Colonic mucosa (tissue), 4 donors: Measurements from ENCODE around the gene ADARB2. TPM values are rescaled to one million over a fixed set of nuclear protein-coding genes. Genes with fewer than 3 reads are reported as not detected.

Experiments
- DNase-seq: peaks from one replicate; pipeline ENCODE4 v3.0.0-alpha.2; 2020
- H3K27ac ChIP-seq: fragments of 200-600 bp; one replicate; pipeline ENCODE4 v1.8.0; 2021
- H3K27me3 ChIP-seq: fragments of 200-600 bp; one replicate; pipeline ENCODE4 v1.8.0; 2021
- H3K36me3 ChIP-seq: fragments of 200-600 bp; one replicate; pipeline ENCODE4 v1.8.0; 2021
- H3K4me1 ChIP-seq: fragments of 200-600 bp; one replicate; pipeline ENCODE4 v1.8.0; 2021; ENCODE audit warnings: mild to moderate bottlenecking
- H3K4me3 ChIP-seq: fragments of 200-600 bp; one replicate; pipeline ENCODE4 v1.8.0; 2021
- H3K9ac ChIP-seq, 2 donors: one replicate each; pipeline ENCODE4 v1.7.0; 2013; ENCODE audit warnings: control low read depth in 2 of 2, low read depth in 2 of 2, low read length in 2 of 2
- H3K9me3 ChIP-seq: fragments of 200-600 bp; one replicate; pipeline ENCODE4 v1.8.0; 2021
- intact Hi-C: fragments of 100-400 bp; cut with DNase I; formaldehyde crosslinking; loops from one replicate; pipeline ENCODE4 v1.14.1; 2022
- total RNA-seq, 2 donors: library from RNA; stranded (reverse); fragmentation: NEBNext Ultra II Directional in 1 of 2; extraction: Animal tissue kit (Norgen Biotek cat#: 25700) in 1 of 2; gene quantifications; one replicate each; pipeline ENCODE4 v1.2.1, GENCODE V29; 2021
- TF ChIP-seq, protein P1 (sequence below): fragments of 200-600 bp; IDR thresholded peaks from one replicate; pipeline ENCODE4 v1.8.0; 2022; ENCODE audit warnings: antibody characterized with exemption, mild to moderate bottlenecking
- donor health status: healthy.
- donor health status: DM: no; HTN: no; CAD: no.
- donor health status: DM: no; HTN: no; CAD: no.

ADARB2 gene
- total RNA-seq, 2 donors from 2014 or later, result 0.19 TPM; not detected in 1

DNA sequence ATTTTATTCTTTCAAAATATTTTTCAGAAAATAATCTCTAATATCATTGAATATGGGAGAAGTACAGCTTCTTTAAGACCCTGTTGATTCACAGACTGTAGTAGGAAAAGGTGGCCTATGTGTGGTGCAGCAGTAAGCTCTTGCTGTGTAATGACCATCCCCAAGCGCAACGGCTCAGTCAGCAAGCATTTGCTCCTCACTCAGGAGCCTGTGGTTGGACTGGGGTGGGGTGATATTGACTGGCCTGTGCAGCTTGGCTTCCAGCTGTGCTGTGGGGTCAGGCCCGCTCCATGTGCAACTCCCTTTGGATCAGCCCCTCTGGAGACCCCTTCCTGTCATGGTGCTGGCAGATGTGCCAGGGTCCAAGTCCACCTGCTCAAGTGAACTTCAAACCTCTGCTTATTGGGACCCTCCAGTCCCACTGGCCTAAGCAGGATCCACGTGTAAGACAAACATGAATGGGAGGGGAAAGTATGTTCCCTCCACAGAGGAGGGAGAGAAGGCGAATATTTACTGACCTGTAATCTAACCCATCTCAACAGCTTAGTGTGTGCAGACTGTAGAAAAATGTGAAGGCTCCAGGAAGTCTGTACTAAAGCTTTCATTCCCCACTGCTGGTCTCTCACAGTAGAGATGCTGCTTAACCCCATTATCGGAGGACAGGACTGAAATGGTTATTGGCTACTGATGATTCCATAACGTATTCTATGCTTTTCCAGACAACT, 441.4 kb downstream of the ADARB2 start:
- Histone ChIP-seq H3K27me3 (no peaks in the 10 kb centered on the region), H3K9ac (no peak overlapping the region), H3K4me1 (no peaks in the 10 kb centered on the region), H3K9me3 (no peaks in the 10 kb centered on the region), H3K36me3 (no peaks in the 10 kb centered on the region), H3K4me3 (no peak overlapping the region), H3K27ac (no peak overlapping the region)
- DNase-seq, result no peak
- TF ChIP-seq, protein P1, sequence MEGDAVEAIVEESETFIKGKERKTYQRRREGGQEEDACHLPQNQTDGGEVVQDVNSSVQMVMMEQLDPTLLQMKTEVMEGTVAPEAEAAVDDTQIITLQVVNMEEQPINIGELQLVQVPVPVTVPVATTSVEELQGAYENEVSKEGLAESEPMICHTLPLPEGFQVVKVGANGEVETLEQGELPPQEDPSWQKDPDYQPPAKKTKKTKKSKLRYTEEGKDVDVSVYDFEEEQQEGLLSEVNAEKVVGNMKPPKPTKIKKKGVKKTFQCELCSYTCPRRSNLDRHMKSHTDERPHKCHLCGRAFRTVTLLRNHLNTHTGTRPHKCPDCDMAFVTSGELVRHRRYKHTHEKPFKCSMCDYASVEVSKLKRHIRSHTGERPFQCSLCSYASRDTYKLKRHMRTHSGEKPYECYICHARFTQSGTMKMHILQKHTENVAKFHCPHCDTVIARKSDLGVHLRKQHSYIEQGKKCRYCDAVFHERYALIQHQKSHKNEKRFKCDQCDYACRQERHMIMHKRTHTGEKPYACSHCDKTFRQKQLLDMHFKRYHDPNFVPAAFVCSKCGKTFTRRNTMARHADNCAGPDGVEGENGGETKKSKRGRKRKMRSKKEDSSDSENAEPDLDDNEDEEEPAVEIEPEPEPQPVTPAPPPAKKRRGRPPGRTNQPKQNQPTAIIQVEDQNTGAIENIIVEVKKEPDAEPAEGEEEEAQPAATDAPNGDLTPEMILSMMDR, result no peak
- intact Hi-C loops, result no loop called here

DNA sequence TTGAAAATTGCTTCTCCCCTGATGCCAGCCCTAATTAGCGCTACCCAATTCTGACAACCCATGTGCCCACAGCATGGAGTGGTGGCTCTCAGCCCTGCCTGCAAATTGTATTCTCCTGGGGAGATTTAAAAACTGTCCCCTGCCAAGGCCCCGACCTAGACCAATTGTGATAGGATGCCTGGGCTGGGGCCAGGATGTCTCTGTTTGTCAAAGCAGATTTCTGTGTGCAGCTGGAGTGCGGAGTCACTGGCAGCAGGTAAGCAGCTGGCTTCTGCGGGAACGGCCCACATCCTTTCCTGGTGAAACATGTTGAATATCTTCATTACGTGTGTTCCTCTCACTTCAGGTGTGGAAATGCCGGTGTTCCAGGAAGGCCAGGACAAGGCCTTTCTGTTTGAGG, 442.6 kb downstream of the ADARB2 start:
- intact Hi-C loops, result no loop called here
- Histone ChIP-seq H3K36me3 (no peaks in the 10 kb centered on the region), H3K4me1 (no peaks in the 10 kb centered on the region), H3K4me3 (no peak overlapping the region), H3K27me3 (no peaks in the 10 kb centered on the region), H3K9ac (no peak overlapping the region), H3K27ac (no peak overlapping the region), H3K9me3 (no peaks in the 10 kb centered on the region)
- TF ChIP-seq, protein P1, result no peak
- no peak for DNase-seq

DNA sequence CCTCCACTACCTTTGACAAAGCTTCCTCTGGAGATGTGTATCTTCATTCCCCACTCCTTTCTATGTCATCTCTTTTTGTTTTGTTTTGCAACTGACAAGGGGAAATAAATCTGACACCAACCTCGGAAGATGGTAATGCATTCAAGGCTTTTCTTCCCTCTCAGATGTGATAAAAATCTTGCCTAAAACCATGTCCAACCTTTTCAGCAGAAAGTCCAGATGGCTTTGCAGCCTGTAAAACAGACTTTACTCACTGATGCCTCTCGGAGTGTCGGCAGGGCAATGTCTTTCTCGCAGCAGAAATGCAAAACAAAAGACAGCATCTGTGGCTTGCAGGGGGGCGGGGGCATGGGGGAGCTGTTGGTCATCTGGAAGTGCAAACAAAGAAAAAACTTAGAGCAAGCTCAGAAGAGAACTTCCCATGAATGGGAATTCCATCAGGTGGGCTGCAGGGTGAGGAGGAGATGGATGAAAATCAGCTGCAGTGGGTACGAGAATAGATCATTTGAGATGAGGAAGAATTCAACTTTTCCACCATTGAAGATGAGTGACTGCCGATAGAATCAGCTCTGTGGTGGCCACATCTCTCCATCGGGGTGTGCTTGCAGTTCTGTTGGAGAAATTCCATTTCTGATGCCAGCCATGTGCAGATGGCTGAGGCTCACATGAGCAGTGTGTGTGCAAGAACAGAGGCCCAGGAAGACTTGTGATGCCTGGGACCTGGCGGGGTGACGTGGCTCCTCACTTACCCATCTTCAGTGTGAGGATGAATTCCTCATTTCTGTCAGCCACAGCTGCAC, 443.5 kb downstream of the ADARB2 start:
- DNase-seq, result no peak
- intact Hi-C loops, result no loop called here
- Histone ChIP-seq H3K27ac (no peak overlapping the region), H3K4me3 (no peak overlapping the region), H3K27me3 (no peaks in the 10 kb centered on the region), H3K36me3 (no peaks in the 10 kb centered on the region), H3K9ac (no peak overlapping the region), H3K4me1 (no peaks in the 10 kb centered on the region), H3K9me3 (no peaks in the 10 kb centered on the region)
- TF ChIP-seq, protein P1, result no peak

DNA sequence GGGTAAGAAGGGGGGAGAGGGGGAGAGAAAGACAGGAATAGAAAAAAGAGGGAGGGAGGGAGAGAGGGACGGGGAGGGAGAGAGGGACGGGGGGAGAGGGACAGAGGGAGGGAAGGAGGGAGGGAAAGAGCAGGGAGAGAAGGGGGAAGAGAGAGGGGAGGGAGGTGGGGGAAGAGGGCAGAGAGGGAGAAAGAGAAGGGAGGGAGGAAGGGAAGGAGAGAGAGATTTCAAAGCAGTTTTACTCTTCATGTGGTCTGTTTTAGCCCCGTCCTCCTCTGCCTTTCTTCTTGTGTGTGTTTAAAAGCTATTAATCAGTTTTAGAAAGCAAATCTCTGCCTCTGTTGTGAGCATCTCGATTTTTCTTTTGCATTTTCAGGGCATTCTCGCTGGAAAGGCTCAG, 444.2 kb downstream of the ADARB2 start:
- DNase-seq, result no peak
- no peak overlapping the region for H3K9ac ChIP-seq
- H3K4me1 ChIP-seq, result no peaks in the 10 kb centered on the region
- no peaks in the 10 kb centered on the region for H3K27me3 ChIP-seq
- intact Hi-C loops, result no loop called here
- TF ChIP-seq, protein P1, result no peak
- no peaks in the 10 kb centered on the region for H3K9me3 ChIP-seq
- no peak overlapping the region for H3K4me3 ChIP-seq
- H3K27ac ChIP-seq, result no peak overlapping the region
- no peaks in the 10 kb centered on the region for H3K36me3 ChIP-seq

DNA sequence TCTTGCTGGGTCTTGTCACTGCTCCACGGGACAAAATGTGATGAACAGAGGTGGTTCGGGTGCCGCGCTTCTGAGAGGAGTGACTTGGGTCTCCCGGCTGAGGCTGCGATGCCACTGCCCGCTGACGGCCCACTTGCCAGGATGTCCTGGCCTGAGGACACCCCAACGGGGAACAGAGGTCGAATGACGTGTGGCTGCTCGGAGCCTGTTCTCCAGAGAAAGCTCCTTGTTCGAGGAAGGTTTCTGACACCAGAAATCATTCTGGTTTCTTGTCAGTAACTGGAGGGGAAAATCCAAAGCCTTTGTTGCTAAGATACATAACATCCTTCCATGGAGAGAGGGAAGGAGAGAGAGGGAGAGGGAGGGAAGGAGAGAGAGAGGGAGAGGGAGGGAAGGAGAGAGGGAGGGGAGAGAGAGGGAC, 444.7 kb downstream of the ADARB2 start:
- Histone ChIP-seq H3K9ac (no peak overlapping the region), H3K9me3 (no peaks in the 10 kb centered on the region), H3K27me3 (no peaks in the 10 kb centered on the region), H3K4me1 (no peaks in the 10 kb centered on the region), H3K4me3 (no peak overlapping the region), H3K36me3 (no peaks in the 10 kb centered on the region), H3K27ac (no peak overlapping the region)
- no peak for DNase-seq
- TF ChIP-seq, protein P1, result no peak
- intact Hi-C loops, result no loop called here
